ENCODE data around the gene GALNT14.

The GALNT14 gene

GRCh38 chr2:31147645-31148044 lies 9.4 kb upstream of the GALNT14 start:
- no peak overlapping the region for H2AFZ ChIP-seq (ENCODE audit: low read length)
- H3F3A ChIP-seq (ENCODE audit: insufficient read depth, low read length), result peaks cover 13% of the 10 kb centered on the region; the same call in 1 of the 2 replicates
- no peaks in the 10 kb centered on the region for H3K9me2 ChIP-seq (replicated peaks; ENCODE audit: insufficient read depth, low read length)
- no peak overlapping the region for H3K4me2 ChIP-seq (ENCODE audit: low read depth, low read length)
- no peaks in the 10 kb centered on the region for H3K9me3 ChIP-seq (replicated peaks; ENCODE audit: insufficient read depth, low read length)
- no peak overlapping the region for H3K9ac ChIP-seq (ENCODE audit: low read length)
- no peaks in the 10 kb centered on the region for H3K79me2 ChIP-seq (ENCODE audit: low read length)
- peaks cover 12% of the 10 kb centered on the region for H3K4me1 ChIP-seq (ENCODE audit: low read length)
- no peaks in the 10 kb centered on the region for H3K27me3 ChIP-seq (replicated peaks; ENCODE audit: insufficient read depth, low read length)
- DNase-seq, result no peak
- H3K27ac ChIP-seq (ENCODE audit: low read length), result no peak overlapping the region
- H3K36me3 ChIP-seq (replicated peaks; ENCODE audit: insufficient read depth, low read length), result no peaks in the 10 kb centered on the region
- no peak for TF ChIP-seq EZH2 (optimal IDR thresholded peaks at IDR 0.05; ENCODE audit: low read depth, low read length)
- TF ChIP-seq CTCF (IDR thresholded peaks at IDR 0.05; ENCODE audit: low read length), result no peak
- no peak for TF ChIP-seq EZH2phosphoT487 (IDR thresholded peaks at IDR 0.05; ENCODE audit: low read length)
- no peaks in the 10 kb centered on the region for H4K20me1 ChIP-seq (ENCODE audit: insufficient read depth, low read length)
- no peak overlapping the region for H3K4me3 ChIP-seq (ENCODE audit: low read length)

GRCh38 chr2:31142110-31142509 lies 3.9 kb upstream of the GALNT14 start:
- no peaks in the 10 kb centered on the region for H3K9me2 ChIP-seq (replicated peaks; ENCODE audit: insufficient read depth, low read length)
- H3K9me3 ChIP-seq (replicated peaks; ENCODE audit: insufficient read depth, low read length), result no peaks in the 10 kb centered on the region
- no peaks in the 10 kb centered on the region for H3K4me1 ChIP-seq (ENCODE audit: low read length)
- 0 out of 2 replicates have a peak, but pooled peaks cover 5% of the 10 kb centered on the region for H3F3A ChIP-seq (ENCODE audit: insufficient read depth, low read length)
- H3K4me2 ChIP-seq (ENCODE audit: low read depth, low read length), result no peak overlapping the region
- DNase-seq, result no peak
- H3K4me3 ChIP-seq (ENCODE audit: low read length), result no peak overlapping the region
- H3K9ac ChIP-seq (ENCODE audit: low read length), result no peak overlapping the region
- TF ChIP-seq EZH2 (optimal IDR thresholded peaks at IDR 0.05; ENCODE audit: low read depth, low read length), result no peak
- TF ChIP-seq EZH2phosphoT487 (IDR thresholded peaks at IDR 0.05; ENCODE audit: low read length), result no peak
- no peaks in the 10 kb centered on the region for H3K27me3 ChIP-seq (replicated peaks; ENCODE audit: insufficient read depth, low read length)
- H3K36me3 ChIP-seq (replicated peaks; ENCODE audit: insufficient read depth, low read length), result no peaks in the 10 kb centered on the region
- H3K79me2 ChIP-seq (ENCODE audit: low read length), result peaks cover 1% of the 10 kb centered on the region
- H4K20me1 ChIP-seq (ENCODE audit: insufficient read depth, low read length), result no peaks in the 10 kb centered on the region
- H3K27ac ChIP-seq (ENCODE audit: low read length), result no peak overlapping the region
- H2AFZ ChIP-seq (ENCODE audit: low read length), result no peak overlapping the region

GRCh38 chr2:31141443-31142085 lies 3.3 kb upstream of the GALNT14 start:
- no peak overlapping the region for H3K4me3 ChIP-seq (ENCODE audit: low read length)
- H3K27me3 ChIP-seq (replicated peaks; ENCODE audit: insufficient read depth, low read length), result no peaks in the 10 kb centered on the region
- no peak overlapping the region for H3K4me2 ChIP-seq (ENCODE audit: low read depth, low read length)
- H2AFZ ChIP-seq (ENCODE audit: low read length), result no peak overlapping the region
- no peaks in the 10 kb centered on the region for H4K20me1 ChIP-seq (ENCODE audit: insufficient read depth, low read length)
- TF ChIP-seq EZH2phosphoT487 (IDR thresholded peaks at IDR 0.05; ENCODE audit: low read length), result no peak
- no peak for TF ChIP-seq EZH2 (optimal IDR thresholded peaks at IDR 0.05; ENCODE audit: low read depth, low read length)
- TF ChIP-seq CTCF (IDR thresholded peaks at IDR 0.05; ENCODE audit: low read length), result no peak
- H3K9ac ChIP-seq (ENCODE audit: low read length), result no peak overlapping the region
- H3K36me3 ChIP-seq (replicated peaks; ENCODE audit: insufficient read depth, low read length), result no peaks in the 10 kb centered on the region
- peaks cover 7% of the 10 kb centered on the region for H3K79me2 ChIP-seq (ENCODE audit: low read length)
- H3K4me1 ChIP-seq (ENCODE audit: low read length), result peaks cover 4% of the 10 kb centered on the region; the same call in 1 of the 2 replicates
- H3F3A ChIP-seq (ENCODE audit: insufficient read depth, low read length), result 0 out of 2 replicates have a peak, but pooled peaks cover 5% of the 10 kb centered on the region
- H3K9me2 ChIP-seq (replicated peaks; ENCODE audit: insufficient read depth, low read length), result no peaks in the 10 kb centered on the region
- DNase-seq, result no peak
- no peak overlapping the region for H3K27ac ChIP-seq (ENCODE audit: low read length)
- no peaks in the 10 kb centered on the region for H3K9me3 ChIP-seq (replicated peaks; ENCODE audit: insufficient read depth, low read length)

GRCh38 chr2:31140151-31140550 lies 1.9 kb upstream of the GALNT14 start:
- DNase-seq, result no peak
- Histone ChIP-seq H3K9ac (ENCODE audit: low read length) (no peak overlapping the region), H3K27ac (ENCODE audit: low read length) (no peak overlapping the region), H3K79me2 (ENCODE audit: low read length) (peaks cover 21% of the 10 kb centered on the region), H3K4me2 (ENCODE audit: low read depth, low read length) (no peak overlapping the region), H4K20me1 (ENCODE audit: insufficient read depth, low read length) (no peaks in the 10 kb centered on the region), H2AFZ (ENCODE audit: low read length) (no peak overlapping the region), H3K27me3 (replicated peaks; ENCODE audit: insufficient read depth, low read length) (no peaks in the 10 kb centered on the region), H3K9me3 (replicated peaks; ENCODE audit: insufficient read depth, low read length) (no peaks in the 10 kb centered on the region), H3K36me3 (replicated peaks; ENCODE audit: insufficient read depth, low read length) (no peaks in the 10 kb centered on the region), H3K4me3 (ENCODE audit: low read length) (no peak overlapping the region), H3F3A (ENCODE audit: insufficient read depth, low read length) (0 out of 2 replicates have a peak, but pooled peaks cover 5% of the 10 kb centered on the region), H3K9me2 (replicated peaks; ENCODE audit: insufficient read depth, low read length) (no peaks in the 10 kb centered on the region), H3K4me1 (ENCODE audit: low read length) (peaks cover 4% of the 10 kb centered on the region; the same call in 1 of the 2 replicates)
- TF ChIP-seq EZH2phosphoT487 (IDR thresholded peaks at IDR 0.05; ENCODE audit: low read length), result no peak
